HG02571 (cell line): ENCODE data around the gene DLG2.
"Not testable (repeated sequence)": the region's sequence is repeated elsewhere in the genome, so short reads cannot be mapped to it uniquely, and the experiment has no call there.

Experiments used
- ATAC-seq: cut with Tn5 transposase; IDR thresholded peaks from one replicate; pipeline ENCODE4 v1.9.1; 2021; ENCODE audit warnings: mild to moderate bottlenecking, moderate library complexity; ENCODE audit not compliant: unreplicated experiment

Gene DLG2

DNA sequence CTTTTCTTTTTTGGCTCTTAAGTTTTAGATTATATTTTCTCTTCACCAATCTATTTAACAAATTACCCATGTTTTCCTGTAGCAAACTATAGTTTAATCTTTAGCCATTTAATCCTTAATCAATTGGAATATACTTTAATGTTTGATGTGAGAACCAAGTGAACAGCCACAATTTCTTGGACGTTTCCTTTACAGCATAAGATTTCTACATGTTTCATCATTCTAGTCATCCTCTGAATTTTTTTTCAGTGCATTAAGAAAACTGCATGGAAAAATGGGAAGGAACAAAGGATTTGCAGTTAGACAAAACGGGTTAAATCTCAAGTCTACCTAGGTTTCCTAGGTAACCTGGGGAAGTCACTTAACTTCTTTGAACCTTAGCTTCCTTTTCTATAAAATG, 1833.8 kb downstream of the DLG2 start:
- ATAC-seq, result no peak

DNA sequence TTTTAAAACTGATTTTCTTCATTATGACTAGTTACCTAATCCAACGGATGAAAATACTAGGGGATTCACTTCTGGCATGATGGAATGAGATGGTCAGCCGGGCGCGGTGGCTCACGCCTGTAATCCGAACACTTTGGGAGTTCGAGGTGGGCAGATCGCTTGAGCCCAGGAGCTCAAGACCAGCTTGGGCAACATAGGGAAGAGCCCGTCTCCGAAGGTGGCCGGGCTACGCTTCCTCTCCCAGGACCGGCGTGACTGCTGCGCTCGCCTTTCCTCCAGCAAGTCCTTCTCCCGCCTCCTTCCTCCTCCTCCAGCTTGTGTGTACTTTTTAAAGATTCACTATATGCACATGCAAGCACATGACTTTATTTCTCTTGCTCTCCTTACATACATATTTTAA, 1835.6 kb downstream of the DLG2 start:
- ATAC-seq, result no peak

DNA sequence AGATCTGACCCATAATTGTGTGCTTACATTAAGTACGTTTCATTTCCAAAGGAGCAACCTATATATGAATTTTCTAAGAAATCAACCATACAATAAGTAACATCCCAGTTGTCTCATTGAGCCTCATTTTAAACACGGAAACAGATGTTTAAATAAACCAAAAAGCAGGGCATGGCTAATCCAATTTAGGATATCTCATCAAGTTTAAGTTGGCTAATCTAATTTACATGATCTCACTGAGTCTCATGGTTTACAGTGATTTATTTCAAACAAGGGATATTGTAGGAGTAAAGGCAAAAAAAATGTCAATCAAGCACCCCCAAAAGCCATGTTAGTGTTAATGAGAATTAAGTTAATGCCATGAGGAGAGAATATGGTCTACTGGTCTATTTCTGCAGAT, 1841.2 kb downstream of the DLG2 start:
- ATAC-seq, result no peak

DNA sequence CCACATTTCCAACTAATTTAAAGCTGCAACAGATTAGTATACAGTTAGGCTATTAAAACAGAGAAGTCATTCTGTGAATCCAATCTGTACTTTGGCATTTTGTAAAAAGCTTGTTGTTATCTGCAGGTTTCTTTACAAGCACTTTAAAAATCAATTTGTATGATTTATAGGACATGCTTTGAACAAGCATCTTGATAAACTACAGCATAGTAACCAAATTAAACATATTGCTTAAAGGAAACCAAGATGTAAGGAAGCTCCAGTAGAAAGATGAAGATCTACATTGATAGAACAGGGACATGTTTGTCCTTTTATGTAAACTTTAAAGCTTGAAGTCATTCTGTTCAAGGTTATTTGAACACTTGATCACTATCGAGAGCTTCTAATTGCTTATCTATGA, 1842.7 kb downstream of the DLG2 start:
- ATAC-seq, result no peak

DNA sequence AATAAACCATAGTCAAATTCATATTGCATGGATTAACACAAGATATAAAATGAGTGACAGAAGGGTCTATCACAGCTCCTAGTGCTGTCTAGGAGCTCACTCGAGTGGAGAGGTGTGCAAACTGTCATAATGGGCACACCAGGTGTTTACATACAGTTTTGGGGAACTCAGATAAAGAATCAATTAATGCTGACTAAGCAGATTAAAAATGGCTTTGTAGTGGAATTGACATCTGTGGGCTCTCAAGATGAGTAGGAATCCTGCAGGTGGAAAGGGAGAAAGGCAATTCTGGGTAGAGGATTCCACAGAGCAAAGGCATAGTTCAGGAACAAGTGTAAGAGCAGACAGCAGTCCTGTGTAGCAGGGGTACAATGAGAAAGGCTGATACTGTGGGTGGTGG, 1844.8 kb downstream of the DLG2 start:
- ATAC-seq, result no peak

DNA sequence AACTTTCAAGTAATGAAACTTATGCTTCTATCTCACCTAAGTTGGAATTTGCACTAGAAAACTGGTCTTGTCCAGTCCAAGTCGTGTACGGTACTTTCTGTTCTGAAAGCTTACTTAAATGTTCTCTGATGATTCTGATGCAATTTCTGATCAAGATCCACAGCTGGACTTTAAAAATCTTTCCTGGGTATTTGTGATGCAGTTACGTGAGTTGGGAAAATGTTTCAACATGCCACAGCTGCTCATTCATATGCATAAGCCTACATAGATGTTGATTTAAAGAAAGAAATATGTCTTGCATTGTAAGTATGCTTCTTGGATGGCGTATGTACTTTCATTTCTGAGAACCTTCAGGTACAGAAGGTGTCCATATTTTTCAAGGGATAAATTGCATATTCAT, 1847.3 kb downstream of the DLG2 start:
- ATAC-seq, result no peak

DNA sequence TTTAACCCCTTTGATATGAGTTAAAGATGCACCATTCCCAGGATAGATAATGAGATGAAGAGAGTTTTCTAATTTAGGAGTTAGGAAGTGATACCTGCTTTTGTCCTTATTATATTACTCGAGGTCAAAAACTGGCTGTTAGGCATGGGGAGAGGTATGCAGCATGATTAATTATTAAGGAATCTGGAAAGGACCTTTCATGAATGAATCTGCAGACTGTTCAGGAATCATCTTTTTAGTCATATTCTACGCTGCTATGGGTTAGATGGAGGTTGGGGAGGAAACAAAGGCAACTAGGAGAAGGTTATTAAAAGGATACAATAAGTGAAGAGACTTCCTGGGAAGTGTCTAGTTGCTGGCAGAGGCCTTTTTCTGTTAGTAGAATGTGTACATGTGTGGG, 1848.5 kb downstream of the DLG2 start:
- ATAC-seq, result no peak

DNA sequence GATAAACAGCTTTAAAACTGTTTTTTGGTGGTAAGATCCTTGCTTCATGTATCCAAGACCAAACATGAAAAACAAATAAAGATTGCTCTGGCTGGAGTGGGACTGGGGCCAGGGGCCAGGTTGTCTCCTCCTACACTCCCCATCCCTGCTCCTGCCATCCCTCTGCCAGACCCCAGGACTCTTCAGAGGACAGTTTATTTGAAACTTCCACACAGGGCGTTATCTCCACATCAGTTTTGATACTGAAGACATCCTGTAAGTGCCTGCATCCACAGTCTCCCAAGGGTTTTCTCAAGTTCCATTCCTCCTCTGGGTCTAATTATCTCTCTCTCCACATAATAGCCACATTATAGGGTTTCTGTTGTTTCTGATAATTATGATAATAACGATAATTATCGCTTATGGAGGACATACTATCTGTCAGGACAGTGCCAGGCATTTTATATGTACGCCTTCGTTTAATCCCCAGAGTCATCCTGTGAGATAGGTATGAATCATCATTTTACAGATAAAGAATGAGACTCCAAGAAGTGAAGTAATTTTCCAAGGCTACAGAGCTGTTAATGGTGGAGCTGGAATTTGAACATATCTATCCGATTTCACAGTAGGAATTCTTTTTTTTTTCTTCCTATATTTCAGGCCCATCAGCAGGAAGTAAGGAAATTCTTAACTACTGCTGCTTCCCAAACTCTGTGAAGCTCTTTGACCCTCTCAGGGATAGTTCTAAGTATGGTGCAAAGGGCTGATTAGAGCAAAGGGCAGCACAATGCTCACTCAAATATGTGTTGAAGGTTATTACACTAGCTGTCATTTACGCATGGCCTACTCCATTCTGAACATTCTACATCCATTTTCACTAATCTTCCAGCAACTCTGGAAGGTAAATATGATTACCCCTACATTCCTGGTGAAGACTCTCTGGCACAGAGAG, 1852.9 kb downstream of the DLG2 start:
- ATAC-seq, result no peak

DNA sequence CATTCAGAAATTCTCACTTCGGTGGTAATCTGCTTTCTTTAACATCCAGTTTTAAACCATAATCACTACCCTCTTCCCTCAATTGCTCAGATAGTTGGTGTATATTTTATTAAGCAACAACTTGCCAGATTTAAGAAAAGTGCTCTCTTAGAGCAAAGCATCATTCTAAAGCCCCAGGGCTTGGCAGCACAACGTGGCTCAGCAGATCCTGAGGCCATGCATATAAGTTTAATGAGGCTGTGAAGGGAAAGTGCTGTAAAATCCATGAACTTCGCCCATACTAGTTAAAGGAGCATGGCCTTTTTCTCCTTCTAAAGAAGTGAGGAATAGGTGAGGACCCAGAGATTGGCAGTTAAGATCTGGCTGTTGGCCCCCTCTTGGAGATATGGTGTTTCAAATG, 1858.7 kb downstream of the DLG2 start:
- no peak for ATAC-seq

DNA sequence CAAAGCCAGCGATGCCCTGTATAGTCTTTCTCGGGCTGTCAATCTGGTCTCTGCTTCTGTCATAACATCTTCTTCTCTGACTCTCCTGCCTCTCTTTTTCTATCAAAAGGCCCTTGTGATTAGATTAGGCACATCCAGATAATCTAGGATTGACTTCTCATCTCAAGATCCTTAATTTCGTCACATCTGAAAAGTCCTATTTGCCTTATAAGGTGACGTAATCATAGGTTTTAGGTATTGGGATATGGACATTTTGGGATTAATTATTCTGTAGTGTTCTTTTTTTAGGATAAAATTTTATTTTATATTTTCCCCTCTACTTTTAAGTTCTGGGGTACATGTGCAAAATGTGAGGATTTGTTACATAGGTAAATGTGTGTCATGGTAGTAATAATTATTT, 1860.2 kb downstream of the DLG2 start:
- ATAC-seq, result no peak

DNA sequence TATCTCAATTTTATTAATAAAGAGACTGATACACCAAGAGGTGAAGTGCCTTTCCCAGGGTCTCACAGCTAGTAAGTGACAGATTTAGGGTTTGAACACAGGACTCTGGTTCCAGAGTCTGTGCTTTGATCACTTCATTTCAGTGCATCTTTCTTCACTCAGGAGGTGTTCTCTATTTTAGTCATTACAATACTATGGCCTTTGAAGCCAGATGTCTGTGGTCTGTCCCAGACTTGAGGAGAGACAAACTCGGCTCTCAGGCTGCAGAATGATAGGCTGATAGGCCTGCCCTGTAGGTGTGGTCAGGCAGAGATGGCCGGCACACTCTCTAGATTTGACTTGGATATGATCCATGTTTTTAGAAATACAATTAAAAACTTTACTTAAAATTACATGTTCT, 1862.5 kb downstream of the DLG2 start:
- ATAC-seq, result no peak

DNA sequence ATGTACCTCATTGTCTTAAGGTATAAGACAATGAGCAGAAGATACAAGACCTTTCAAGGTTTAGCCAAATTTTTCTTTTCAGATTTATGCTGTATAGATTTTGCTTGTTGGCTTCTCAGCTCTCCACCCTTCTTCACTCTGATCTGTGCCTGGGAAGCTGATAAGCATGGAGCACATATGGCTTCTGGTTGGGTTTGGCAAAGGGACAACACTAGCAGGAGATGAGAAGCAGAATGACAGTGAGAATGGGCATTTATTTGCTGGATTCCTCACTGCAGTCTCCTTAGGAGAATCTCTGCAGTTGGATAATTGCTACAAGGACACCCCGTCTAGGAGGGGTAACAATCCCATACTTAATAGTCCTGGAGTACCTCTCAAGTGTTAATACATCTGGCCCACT, 1866.2 kb downstream of the DLG2 start:
- no peak for ATAC-seq

DNA sequence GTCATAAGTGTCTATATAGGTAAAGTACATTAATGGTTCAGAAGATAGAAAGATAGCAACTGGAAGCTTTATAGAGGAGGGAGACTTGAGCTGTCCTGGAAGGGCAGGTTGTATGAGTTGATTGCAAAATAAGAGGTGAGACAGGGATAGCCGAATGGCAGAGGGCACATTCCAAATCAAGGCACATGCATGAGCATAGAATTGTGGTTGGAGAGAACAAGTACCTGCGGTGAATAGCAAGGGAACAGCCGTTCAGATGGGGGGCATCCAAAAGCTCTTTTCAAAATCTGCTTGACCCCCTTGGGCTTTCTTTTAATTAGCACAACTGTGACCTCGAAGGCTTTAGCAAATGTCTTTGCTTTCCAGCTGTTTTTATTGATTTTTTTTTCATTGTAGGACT, 1868.0 kb downstream of the DLG2 start:
- no peak for ATAC-seq

DNA sequence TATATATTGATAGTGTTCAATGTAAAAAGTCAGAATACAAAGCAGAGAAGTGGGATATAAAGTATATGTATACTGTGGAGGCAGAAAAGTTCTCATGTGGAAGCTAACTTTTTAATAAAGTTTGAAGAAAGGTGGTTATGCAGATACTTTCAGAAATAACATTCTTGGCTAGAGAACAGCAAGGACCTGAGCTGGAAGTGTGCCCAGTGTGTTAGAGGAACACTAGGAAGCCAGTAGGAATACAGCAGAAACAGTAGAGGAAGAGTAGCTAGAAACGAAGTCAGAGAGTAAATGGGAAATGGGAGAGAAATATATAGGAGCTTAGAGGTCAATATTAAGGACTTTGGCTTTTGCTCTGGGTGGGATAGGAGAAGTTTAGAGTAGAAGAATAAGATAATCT, 1876.1 kb downstream of the DLG2 start:
- no peak for ATAC-seq

DNA sequence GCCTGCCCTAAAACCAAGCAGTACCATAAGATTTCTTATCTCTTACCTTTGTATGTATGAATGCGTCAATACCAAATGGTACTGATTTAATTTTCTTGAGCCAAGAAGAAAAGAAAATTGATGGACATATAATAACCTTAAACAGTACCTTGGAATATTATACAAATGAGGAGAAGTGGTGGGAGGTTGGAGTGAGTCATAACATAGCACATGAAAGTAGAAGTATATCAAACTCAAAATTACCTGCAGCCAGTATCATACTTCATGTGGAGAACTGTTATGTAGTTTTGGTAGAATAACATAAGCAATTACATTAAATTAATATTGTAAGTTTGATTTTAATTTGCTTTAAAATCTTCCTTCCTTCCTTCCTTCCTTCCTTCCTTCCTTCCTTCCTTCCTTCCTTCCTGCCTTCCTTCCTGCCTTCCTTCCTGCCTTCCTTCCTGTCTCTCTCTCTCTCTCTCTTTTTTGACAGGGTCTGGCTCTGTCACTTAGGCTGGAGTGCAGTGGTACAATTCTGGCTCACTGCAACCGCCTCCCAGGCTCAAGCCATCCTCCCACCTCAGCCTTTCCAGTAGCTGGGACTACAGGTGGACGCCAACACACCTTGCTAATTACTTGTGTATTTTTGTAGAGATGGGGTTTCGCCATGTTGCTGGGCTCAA, 1880.1 kb downstream of the DLG2 start:
- no peak for ATAC-seq

DNA sequence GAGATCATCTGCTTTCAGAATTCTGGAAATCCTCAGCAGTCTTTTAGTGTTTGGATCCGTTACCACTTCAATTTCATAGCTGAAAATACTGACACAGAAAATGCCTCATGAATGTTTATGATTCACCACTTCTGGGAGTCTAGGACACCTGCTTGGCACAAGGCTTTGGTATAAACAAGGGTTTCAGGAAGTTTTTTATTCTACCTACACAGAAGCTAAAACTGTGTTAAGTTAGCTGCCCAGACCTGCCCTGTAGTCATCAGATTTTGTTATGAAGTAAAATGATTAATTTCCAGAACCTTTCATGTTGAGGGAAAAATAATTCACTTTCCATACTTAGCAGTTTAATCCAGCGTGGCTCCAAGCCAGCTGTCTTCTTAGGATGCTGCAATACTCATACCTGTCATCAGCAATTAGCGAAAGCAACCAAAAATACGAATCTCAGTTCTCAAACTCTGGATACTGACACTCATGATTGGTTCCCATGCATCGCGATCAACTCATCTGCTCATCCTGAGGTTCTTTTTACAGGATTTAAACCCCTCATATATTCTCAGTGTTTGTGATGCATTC, 1882.4 kb downstream of the DLG2 start:
- no peak for ATAC-seq

DNA sequence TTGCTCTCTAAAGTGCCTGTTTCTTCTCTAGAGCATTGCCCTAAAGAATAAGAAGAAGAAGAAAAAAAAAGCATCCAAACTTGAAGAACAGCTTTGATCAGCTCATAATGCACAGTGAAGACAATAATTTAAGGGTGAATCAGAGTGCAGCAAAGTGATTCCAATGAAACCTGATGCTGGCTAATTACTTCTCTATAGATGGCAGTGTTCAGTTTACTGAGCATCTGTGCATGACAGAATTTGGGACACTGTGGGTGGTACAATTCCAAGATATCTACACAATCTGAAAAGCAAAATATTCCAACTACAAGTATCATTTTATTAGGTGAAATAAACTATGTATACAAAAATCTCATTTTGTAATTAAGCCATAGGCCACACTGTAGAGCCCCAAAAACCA, 1890.5 kb downstream of the DLG2 start:
- ATAC-seq, result no peak

DNA sequence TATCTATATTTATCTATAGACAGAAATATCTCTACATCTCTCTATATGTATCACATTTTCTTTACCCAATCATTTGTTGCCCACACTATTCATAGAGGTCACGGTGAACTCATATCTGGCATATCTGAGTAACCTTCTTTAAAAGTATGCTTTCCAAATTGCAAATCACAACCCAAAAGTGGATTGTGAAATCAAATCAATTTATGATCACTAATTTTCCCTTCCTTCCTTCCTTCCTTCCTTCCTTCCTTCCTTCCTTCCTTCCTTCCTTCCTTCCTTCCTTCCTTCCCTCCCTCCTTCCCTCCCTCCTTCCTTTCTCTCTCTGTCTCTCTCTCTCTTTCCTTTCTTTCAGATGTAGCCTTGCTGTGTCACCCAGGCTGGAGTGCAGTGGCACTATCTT, 1893.0 kb downstream of the DLG2 start:
- ATAC-seq, result no peak

DNA sequence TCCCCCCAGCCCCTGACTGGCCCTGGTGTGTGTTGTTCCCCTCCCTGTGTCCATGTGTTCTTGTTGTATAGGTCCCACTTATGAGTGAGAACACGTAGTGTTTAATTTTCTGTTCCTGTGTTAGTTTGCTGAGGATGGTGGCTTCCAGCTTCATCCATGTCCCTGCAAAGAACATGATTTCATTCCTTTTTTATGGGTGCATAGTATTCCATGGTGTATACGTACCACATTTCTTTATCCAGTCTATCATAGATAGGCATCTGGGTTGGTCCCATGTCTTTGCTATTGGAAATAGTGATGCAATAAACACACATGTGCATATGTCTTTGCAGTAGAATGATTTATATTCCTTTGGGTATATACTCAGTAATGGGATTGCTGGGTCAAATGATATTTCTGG, 1895.9 kb downstream of the DLG2 start:
- not testable (repeated sequence) for ATAC-seq

DNA sequence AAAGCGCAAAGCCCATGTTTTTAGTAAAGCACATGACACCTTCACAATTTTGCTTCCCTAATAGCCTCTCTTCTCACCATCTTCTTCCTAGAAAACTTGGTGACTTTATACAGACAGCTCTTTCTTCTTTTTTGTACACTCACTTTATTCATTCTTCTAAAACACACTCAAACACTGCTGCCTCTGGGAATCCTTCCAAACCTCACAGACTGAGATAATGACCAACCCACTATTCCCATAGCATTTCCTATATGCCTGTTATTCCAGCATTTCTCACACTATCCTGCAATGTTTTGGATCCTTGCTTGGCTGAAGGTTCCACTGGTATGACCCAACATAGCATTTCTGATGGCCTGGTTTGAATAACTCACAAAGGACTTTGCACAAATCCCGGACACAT, 1898.9 kb downstream of the DLG2 start:
- ATAC-seq, result no peak

DNA sequence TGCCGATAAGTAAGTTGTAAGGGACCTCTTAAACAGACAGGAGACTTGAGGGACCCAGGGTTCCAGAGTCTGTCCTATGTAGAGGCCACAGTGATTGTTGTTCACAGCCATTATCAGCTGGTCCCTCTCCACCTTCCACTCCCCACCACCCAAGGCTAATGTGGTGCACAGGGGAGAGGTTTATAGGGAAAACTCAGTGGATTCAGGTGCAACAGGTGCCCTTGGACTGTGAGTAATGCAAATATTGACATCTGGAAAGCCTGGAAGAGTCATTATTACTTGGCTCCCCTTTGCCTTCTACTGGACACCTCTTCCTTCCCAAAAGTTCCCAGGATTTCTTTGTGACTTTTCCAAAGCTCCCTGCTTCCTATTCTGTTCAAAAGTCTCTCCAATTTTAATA, 1899.9 kb downstream of the DLG2 start:
- no peak for ATAC-seq

DNA sequence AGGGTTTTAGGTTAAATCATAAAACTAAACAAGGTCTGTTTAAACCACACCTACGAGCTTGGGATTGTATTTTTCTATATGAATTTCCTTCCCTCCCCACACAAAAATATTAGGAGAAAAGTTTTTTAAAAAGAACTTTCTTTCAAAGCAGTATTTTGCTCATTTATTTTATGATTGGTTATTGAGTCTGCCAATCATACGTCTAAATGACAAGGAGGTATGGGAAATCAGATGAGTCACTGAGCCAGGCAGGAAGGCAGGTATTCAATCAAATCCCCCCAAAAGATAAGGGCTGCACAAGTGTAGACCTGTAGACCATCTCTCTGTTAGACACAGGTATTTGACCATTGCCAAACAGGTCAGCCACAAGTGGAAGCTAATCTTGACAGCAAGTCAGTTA, 1900.8 kb downstream of the DLG2 start:
- ATAC-seq, result no peak
